Ovary (tissue), 3 donors: ENCODE measurements around the gene METTL16.

Experiments
- POLR2A ChIP-seq: fragments of 450-650 bp; IDR thresholded peaks from one replicate; pipeline ENCODE4 v1.6.1; 2017; ENCODE audit warnings: antibody characterized with exemption, mild to moderate bottlenecking, moderate library complexity
- TF ChIP-seq, protein P1 (sequence below), 3 donors: fragments of 450-650 bp in 2 of 3; fragments of 200-600 bp in 1 of 3; IDR thresholded peaks; one replicate each; pipeline versions ENCODE4 v1.5.1 to v1.8.0; 2016 to 2022; ENCODE audit warnings: antibody characterized with exemption in 3 of 3, mild to moderate bottlenecking in 1 of 3
- donor health status: DM: no; HTN: no; CAD: no.

DNA sequence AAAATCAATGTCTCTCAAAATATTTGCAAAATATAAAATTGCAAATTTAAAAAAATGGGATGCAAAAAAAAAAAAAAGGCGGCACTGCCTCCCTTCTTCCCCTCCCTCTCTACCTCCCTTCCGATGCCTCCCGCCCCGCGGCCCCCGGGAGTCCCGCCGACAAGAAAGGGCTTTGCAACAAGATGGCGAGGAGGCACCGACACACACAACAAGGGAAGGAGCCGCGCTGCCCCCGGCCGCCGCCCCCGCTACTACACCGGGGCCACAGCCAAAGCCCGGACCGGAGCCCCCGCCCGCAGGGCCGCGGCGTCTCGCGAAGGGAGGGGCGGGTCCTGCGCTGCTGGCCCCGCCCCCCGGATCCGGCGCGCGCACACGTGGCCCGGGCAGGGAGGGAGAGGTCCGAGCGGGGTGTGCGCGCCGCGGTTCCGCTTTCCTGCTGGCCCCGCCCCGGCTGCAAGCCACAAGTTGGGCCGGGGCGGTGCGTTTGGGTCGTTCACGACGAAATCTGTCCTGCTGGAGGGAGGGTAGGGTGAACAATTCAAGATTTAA lies 110.7 kb downstream of the METTL16 start, which contains the start of gene MNT:
- peak; percentile 76 for TF ChIP-seq POLR2A
- TF ChIP-seq, protein P1, sequence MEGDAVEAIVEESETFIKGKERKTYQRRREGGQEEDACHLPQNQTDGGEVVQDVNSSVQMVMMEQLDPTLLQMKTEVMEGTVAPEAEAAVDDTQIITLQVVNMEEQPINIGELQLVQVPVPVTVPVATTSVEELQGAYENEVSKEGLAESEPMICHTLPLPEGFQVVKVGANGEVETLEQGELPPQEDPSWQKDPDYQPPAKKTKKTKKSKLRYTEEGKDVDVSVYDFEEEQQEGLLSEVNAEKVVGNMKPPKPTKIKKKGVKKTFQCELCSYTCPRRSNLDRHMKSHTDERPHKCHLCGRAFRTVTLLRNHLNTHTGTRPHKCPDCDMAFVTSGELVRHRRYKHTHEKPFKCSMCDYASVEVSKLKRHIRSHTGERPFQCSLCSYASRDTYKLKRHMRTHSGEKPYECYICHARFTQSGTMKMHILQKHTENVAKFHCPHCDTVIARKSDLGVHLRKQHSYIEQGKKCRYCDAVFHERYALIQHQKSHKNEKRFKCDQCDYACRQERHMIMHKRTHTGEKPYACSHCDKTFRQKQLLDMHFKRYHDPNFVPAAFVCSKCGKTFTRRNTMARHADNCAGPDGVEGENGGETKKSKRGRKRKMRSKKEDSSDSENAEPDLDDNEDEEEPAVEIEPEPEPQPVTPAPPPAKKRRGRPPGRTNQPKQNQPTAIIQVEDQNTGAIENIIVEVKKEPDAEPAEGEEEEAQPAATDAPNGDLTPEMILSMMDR (IDR thresholded peaks at IDR 0.05) = peak in 2 of 3 donors; percentile 40 to 56
